ENCODE measurements around the gene ZNF554.
"Not testable (repeated sequence)": the region's sequence is repeated elsewhere in the genome, so short reads cannot be mapped to it uniquely, and the experiment has no call there.

ZNF554 gene

GRCh38 chr19:2790557-2791271 lies 29.0 kb upstream of the ZNF554 start:
- no peak for DNase-seq (ENCODE audit: low read depth in 2 of 2)

GRCh38 chr19:2791440-2791839 lies 28.2 kb upstream of the ZNF554 start:
- DNase-seq (ENCODE audit: low read depth in 2 of 2) = no peak

- DNase-seq (ENCODE audit: low read depth in 2 of 2) = no peak
Measured at GRCh38 chr19:2791876-2792275, 27.8 kb upstream of the ZNF554 start.

GRCh38 chr19:2792666-2793065 lies 27.0 kb upstream of the ZNF554 start:
- DNase-seq (ENCODE audit: low read depth in 2 of 2) = not testable (repeated sequence)

- no peak for DNase-seq (ENCODE audit: low read depth in 2 of 2)
Measured at GRCh38 chr19:2793126-2793525, 26.5 kb upstream of the ZNF554 start.

GRCh38 chr19:2793577-2793976 lies 26.1 kb upstream of the ZNF554 start:
- no peak for DNase-seq (ENCODE audit: low read depth in 2 of 2)

- no peak for DNase-seq (ENCODE audit: low read depth in 2 of 2)
Measured at GRCh38 chr19:2795827-2796658, 23.6 kb upstream of the ZNF554 start.

- DNase-seq (ENCODE audit: low read depth in 2 of 2) = no peak
Measured at GRCh38 chr19:2796659-2797266, 22.9 kb upstream of the ZNF554 start.

- no peak for DNase-seq (ENCODE audit: low read depth in 2 of 2)
Measured at GRCh38 chr19:2797280-2797679, 22.4 kb upstream of the ZNF554 start.

- no peak for DNase-seq (ENCODE audit: low read depth in 2 of 2)
Measured at GRCh38 chr19:2798158-2798685, 21.4 kb upstream of the ZNF554 start.

- DNase-seq (ENCODE audit: low read depth in 2 of 2) = no peak
Measured at GRCh38 chr19:2798733-2799132, 20.9 kb upstream of the ZNF554 start.

- no peak for DNase-seq (ENCODE audit: low read depth in 2 of 2)
Measured at GRCh38 chr19:2799273-2800020, 20.2 kb upstream of the ZNF554 start.

GRCh38 chr19:2800506-2800905 lies 19.2 kb upstream of the ZNF554 start:
- DNase-seq (ENCODE audit: low read depth in 2 of 2) = no peak

- no peak for DNase-seq (ENCODE audit: low read depth in 2 of 2)
Measured at GRCh38 chr19:2802826-2803225, 16.8 kb upstream of the ZNF554 start.

GRCh38 chr19:2803486-2804155 lies 16.0 kb upstream of the ZNF554 start:
- DNase-seq (ENCODE audit: low read depth in 2 of 2) = no peak

GRCh38 chr19:2804156-2805004 lies 15.3 kb upstream of the ZNF554 start:
- DNase-seq (ENCODE audit: low read depth in 2 of 2) = no peak

- DNase-seq (ENCODE audit: low read depth in 2 of 2) = no peak
Measured at GRCh38 chr19:2805261-2805900, 14.3 kb upstream of the ZNF554 start.

GRCh38 chr19:2805991-2806649 lies 13.5 kb upstream of the ZNF554 start:
- DNase-seq (ENCODE audit: low read depth in 2 of 2) = no peak

GRCh38 chr19:2806736-2807378 lies 12.8 kb upstream of the ZNF554 start:
- no peak for DNase-seq (ENCODE audit: low read depth in 2 of 2)

Data from activated CD8-positive, alpha-beta memory T cell treated with anti-CD3 and anti-CD28 coated beads for 4 hours (primary cell).